Measurements from ENCODE around the gene PWWP2B.
A peak's percentile ranks its signal among the peaks of the same experiment; 100 is the strongest.
"Not testable (repeated sequence)": the region's sequence is repeated elsewhere in the genome, so short reads cannot be mapped to it uniquely, and the experiment has no call there.

Gene PWWP2B

DNA sequence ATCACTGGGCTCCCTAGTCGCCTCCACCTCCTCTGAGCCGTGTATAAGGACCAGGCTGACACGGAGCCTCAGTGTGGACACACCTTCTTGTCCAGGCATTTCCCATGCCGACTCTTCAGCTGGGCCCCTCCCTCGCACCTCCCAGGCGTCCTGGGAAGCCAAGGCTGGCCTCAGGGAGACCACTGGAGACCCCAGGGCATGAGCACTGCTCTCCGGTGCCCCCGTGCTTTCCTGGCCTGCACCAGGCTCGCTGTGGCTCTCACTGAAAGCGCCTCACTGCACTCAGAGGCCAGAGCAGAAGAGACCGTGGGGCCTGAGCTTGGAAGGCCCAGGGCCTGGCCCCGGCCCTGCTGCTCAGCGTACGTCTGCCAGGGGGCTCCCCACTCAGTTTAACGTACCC is 33.6 kb upstream of the PWWP2B start:
- no peak for DNase-seq (ENCODE audit: low read depth in 2 of 2)

DNA sequence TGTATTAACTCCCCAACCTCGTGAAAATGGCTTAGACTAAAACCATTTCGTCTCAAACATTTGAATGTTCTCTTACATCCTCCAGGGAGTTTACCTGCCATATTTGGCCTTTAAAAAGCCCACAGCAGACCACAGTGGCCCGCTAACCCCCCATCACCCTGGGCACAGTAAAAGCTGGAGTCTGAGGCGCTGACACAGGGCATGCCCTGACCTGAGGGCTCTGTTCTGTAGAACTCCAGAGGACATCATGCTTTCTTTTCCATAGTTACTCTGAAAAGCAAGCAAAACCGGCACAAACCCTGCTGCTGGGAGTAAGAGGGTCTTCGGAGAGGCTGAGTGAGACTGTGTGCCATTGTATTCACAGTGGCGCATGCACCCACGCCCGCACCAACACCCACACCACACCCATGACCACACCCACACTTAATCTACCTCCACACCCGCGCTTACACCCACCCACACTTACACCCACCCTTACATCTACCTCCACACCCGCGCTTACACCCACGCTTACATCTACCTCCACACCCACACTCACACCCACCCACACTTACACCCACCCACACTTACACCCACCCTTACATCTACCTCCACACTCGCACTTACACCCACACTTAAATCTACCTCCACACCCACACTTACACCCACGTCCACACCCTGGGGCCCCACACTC is 32.9 kb upstream of the PWWP2B start:
- no peak for DNase-seq (ENCODE audit: low read depth in 2 of 2)

DNA sequence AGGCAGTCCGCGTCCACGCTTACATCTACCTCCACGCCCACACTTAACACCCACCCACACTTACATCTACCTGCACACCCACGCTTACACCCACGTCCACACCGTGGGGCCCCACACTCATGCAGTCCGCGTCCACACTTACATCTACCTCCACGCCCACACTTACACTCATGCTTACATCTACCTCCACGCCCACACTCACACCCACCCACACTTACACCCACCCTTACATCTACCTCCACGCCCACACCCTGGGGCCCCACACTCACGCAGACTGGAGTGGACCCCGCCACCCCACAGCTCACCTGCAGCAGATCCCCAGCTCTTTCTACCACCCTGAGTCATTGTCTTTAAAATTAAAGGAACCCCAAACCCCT is 32.4 kb upstream of the PWWP2B start:
- peak; percentile 40 to 74 for DNase-seq (ENCODE audit: low read depth in 2 of 2)

DNA sequence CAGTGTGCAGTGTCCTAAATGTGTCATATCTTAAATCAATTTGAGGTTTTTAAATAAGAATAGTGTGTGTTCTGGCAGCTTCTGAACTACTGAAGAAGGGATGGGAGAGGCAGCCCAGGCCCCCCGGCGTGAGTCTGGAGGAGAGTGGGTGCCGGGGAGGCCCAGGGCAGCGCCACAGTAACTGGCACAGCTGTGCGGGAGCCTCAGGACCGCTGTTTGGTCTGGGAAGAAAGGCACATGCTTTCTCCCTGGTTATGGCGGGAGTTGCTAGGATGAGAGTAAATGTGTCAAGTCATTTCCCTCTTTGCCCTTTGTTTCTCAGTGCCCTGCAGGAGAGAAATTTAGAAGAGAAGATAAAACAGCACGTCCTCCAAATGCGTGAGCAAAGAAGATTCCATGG is 31.9 kb upstream of the PWWP2B start:
- DNase-seq (ENCODE audit: low read depth in 2 of 2): no peak

DNA sequence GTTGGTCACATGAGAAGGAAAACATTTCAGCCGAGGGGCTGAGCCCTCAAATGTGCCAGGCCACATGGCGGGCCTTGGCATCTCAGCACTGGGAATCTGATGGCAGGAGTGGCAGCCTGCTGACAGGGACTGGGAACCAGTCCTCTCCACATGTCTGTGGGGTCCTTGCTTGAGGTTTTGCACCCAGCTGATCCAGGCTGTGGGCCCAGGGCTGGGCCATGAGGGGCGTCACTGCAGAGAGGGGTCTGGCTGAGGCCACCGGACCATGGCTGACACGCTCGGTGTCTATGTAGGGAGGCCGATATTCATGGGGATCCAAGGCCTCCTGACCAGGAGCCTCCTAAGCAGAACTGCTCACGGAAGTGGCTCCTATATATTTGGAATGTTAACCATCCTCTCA is 31.0 kb upstream of the PWWP2B start:
- DNase-seq (ENCODE audit: low read depth in 2 of 2): no peak

DNA sequence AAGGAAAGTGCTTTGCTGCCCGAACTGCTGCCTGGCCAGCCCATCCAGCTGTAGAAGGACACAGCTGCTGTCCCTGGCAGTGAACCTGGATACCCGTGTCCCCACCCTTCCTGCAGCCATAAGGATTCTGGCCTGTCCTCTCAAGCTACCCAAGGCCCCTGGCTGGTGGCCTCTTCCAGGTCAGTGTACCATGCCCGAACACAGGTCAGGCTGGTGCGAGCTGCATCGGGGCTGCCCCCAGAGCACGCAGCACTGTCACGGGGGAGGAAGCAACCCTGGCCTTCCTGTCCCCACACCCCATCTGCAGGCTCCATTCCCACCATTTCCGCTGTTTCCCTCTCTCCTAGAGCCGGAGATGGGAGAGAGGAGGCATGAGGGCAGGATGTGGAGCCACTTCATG is 30.5 kb upstream of the PWWP2B start:
- no peak for DNase-seq (ENCODE audit: low read depth in 2 of 2)

DNA sequence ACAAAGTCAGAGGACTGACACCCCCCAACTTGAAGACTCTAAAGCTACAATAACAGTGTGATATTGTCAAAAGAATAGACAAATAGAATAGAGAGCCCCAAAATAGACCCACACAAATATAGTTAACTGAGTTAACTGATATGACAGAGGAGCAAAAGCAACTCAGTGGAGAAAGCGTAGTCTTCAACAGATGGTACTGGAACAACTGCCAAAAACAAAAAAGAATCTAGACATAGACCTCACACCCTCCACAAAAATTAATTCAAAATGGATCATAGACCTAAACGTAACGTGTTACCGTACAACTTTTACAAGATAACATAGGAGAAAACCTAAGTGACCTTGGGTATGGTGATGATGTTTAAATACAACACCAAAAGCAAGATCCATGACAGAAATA is 28.6 kb upstream of the PWWP2B start:
- DNase-seq (ENCODE audit: low read depth in 2 of 2): no peak

DNA sequence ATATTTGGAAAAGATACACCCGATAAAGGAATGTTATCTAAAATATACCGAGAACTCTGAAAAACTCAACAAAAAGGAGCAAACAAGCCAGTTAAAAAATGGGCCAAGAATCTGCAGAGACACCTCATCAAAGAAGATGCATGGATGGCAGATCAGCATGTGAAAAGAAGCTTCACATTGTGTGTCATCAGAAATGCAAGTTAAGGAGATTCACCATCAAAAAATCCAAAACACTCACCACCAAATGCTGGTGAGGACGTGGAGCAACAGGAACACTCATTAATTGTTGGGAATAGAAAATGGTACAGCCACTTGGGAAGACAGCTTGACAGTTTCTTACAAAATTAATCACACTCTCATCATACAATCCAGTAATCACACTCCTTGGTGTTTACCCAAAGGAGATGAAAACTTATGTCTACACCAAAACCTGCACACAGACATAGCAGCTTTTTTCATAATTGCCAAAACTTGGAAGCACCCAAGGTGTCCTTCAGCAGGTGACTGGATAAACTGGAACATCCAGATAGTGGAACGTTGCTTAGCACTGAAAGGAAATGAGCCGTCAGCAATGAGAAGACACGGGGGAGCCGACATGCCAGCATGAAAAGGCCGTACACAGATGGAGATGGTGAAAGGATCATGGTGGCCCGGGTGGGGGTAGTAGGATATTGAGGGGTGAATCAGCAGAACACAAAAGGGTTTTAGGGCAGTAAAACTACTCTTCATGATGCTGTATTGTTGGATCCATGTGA is 27.9 kb upstream of the PWWP2B start:
- no peak for DNase-seq (ENCODE audit: low read depth in 2 of 2)

DNA sequence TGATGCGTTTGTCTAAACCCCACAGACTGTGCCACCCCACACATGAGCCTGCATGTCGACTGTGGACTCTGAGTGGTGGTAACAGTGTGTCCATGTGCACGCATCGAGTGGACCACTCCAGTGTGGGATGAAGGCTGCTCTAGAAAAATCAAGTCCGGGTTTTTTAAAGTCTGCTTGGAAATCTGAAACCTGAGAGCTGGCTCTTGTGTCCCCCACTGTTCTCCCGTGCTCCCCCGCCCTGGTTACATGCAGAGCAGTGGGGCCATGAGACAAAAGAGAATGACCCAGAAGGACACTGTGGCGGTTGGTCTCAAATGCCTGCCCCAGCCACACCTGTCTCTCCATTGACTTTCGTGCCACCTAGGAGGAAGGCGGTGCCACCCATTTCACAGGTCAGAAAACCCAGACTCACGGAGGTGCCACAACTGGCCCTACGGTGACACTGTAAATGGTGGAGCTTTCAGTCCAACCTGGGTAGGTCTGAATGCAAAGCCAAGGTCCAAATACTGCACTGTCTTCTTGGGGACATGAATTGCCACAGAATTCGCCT is 27.3 kb upstream of the PWWP2B start:
- no peak for DNase-seq (ENCODE audit: low read depth in 2 of 2)

DNA sequence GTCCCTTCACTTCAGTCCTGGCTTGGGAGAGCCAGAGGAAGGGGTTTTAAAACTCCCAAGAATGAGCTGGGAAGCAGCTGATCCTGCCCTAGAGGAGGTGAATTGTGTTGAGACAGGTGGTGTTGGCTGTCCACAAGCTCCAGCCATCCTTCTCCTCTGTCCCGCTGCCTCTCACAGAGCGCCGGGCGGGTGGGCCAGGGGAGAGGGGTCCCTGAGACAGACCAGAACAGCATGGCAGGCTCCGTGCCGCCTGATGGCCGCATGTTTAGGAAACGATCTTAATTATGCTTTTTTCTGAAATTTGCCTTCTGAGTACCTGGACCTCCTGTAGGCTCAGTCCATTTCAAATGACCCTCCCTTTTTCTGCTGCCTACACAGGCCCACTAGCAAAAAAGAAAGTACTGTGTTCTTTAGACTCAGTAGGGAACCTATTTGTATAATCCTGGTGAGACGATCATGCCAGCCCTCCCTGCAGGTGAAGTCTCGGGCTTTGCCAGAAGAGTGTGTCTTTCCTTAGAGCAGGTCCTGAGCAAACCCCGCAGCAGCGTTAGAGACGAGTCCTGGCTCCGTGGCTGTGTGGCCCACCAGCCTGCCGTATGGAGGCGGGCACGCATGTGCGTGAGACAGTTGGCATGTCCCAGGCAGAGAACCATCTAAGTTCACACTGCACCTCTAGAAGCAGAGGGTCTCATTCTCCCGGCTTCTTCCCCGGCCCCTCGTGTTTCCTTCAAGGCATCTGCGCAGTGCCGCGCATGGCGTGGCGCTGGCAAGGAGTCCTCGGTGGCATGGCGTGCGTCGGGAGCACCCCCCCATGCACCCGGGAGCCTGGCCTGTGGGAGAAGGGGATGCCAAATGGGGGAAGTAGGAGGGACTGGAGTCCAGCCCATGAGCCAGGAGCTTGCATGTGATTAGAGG is 26.3 kb upstream of the PWWP2B start:
- DNase-seq (ENCODE audit: low read depth in 2 of 2): no peak

DNA sequence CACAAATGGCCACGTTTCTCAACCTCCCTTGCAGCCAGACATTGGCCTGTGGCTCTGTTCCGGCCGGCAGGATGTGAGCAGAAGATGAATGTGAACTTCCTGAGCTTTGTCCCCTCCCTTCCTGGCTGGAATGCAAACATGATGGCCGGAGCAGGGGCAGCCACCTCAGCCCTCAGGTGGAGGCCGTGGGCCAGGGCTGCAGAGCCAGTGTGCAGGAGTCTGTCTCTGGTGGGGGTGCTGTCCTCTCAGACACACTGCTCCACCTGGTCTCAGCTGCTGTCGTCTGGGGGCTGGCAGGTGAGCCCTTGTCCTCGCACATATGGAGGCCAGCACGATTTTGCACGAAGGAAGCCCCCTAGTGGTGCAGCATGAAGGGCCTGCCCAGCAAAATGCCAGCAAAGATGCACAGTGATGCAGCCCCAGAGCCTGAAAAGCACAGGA is 25.3 kb upstream of the PWWP2B start:
- DNase-seq (ENCODE audit: low read depth in 2 of 2): no peak

DNA sequence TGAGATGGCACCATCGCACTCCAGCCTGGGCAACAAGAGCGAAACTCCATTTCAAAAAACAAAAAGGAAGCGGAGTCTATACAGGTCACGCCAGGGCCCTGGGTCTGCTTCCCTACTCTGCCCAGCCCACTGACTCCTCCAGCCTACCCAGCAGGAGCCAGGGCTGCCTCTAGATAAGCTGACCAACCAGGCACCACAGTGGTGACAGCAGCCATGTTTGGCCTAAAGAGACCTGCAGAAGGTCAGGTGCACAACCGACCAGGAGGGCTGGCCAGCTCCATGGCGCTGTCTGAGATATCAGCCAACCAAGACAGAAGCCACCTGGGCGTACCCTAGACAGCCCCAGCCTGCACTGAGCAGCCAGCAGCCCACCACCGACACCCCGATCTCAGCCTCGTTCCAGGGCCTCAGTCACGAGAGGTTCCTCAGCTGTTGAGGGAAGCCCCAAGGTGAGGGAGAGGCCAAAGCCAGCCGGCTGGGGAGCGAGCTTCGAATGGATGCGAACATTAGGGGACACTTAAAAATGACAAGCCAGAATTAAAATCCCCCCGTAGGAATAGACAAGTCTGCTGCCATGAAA is 24.4 kb upstream of the PWWP2B start:
- DNase-seq (ENCODE audit: low read depth in 2 of 2): no peak

DNA sequence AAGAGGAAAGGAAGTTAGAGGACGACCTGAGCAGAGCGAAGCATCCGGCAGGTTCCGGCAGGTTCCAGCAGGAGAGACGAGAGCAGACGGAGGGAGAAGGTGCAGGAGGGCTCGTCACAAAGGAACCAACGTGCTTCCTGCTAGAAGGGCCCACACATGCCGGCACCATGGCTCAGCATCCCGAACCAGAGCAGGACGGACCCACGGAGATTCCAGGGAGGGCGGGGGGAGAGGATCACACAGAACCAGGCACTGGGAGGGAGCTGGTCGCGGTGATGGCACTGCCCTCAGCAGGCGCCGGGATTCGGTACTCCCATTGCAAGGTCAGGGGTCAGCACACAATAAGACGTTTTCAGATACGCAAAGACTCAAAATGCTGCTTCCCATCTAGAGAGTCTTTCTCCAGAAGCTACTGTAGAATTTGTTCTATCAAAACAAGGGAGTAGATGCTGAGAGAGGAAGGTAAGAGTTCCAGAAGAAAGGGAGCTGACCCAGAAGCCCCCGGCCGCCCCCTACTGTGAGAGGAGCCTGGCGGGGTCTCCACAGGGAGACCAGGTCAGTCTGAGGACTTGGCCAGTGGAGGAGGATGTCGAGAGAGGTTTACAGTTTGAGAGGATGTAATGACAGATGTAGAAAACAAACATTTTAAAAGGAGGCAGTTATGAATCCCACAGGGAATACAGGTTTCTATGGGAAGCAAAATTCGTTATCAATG is 23.6 kb upstream of the PWWP2B start:
- DNase-seq (ENCODE audit: low read depth in 2 of 2): no peak

DNA sequence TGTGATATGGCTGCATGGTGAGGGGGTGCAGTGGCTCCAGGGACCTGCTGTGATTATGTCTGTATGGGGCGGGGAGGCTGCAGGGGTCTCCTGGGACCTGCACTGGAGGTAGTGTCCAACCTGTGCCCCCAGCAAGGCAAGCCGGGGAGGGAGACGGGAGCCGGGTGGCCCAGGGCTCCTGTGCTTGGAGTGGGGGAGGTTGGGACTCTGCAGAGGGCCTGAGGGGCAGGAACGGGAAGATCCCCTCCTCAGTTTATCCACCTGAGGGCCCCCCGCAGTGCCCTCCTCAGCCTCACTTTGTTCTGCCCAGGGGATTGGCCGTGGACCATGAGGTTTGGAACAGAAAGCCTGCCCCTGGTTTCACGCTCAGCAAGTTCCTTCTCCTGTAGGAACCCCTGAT is 22.8 kb upstream of the PWWP2B start:
- no peak for DNase-seq (ENCODE audit: low read depth in 2 of 2)

DNA sequence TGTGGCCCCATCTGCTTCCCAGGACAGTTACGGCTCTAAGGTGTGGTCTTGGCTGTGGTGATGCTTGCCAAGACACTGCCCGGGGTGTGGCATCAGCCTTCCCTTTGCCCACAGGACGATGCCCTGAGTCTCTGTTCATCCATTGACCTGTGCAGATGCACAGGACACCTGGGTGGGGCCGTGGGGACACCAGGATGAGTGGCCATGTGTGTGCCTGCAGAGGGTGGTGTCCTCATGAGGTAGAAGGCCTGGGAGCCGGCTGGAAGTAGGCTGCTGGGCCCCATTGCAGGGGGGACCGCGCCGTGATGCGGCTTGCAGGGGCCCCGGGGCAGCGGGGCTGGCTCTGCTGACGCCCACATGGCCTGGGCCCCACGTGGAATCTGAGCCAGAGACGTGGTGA is 22.4 kb upstream of the PWWP2B start:
- no peak for DNase-seq (ENCODE audit: low read depth in 2 of 2)

DNA sequence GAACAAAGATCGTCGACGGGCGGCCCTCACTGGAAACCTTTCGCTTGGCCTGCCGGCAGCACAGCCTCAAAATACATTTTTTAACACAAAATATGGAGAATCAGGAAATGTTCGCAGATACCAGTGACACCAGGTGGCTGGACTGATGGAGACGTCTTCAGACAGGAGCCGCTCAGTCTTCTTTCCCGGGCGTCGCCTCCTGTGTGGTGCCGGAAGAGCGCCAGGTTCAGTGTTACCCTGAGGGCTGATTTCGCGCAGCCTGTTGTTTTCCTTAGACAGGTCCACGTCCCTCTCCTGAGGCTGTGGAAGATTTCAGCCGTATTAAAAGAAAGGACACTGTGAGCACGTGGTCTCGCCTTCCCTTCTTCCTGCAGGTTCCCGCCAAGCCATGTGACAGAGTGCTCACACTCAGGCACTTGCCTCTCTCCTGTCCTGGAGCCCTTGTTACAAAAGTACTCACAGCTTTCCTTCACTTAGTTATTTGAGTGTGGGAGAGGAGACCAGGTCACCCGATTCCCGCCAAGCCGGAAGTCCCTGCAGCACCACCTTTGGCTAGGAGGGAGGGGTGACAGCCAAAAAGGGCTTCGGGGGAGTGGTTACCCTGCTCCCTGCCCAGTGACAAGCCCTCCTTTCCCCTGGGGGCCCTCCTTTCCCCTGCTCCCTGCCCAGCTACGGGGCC is 21.7 kb upstream of the PWWP2B start:
- no peak for DNase-seq (ENCODE audit: low read depth in 2 of 2)

DNA sequence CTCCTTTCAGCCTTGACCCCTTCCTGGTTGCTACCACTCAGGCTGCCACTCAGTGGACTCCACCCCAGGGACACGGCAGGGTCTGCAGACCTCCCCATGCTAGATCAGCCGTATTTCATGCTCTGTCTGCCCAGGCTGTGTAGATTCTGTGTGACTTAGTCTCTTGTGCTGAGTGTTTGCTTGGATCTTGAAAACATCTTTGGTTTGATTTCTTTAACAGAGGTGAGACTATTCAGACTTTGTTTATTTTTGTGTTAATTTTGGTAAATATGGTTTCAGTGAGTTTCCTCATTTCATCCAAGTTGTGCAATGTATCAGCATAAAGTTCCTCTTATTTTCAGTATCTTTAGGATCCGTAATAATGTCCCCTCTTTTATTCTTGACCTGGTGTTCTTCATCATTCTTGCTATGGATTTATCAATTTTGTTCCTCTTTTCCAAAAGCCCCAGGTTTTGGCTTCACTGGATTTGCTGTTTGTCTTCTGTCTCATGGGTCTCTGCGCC is 21.2 kb upstream of the PWWP2B start:
- DNase-seq (ENCODE audit: low read depth in 2 of 2): no peak

DNA sequence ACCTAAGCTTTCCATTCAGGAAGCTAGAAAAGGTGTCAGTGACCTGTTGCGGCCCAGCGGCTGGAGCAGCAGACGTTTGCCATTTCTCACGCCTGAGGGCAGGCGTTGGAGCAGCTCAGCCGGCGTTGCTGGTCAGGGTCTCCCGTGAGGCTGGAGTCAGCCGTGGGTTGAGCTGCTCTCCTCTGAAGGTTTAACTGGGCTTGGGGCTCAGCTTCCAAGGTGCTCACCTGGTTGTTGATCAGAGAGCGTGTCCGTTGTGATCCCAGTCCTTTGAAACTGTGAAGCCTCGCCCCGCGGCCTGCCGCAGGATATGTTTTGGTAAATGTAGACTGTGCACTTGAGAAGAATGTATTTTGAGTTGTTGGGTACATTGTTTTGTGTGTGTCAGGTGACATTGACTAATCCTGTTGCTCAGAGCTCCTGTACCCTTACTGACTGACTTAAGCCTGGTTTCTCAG is 20.6 kb upstream of the PWWP2B start:
- DNase-seq (ENCODE audit: low read depth in 2 of 2): no peak

DNA sequence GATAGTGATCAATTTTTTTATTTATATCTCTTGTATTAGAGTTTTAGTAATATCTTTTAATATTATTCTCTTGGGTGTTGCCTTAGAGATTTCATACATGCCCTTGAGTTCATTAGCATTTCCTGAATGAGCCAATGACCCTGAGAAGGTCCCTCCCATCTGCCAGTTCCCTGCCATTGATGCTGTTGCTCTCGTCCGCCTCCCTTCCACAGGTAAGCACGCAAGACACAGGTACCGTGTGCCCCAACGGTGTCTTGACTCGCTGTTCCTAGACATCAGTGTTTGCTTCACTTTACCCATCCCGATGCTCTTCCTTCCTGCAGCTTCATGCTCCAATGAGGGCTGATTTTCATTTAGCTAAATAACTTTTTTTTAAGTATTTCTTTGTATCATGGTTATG is 19.7 kb upstream of the PWWP2B start:
- DNase-seq (ENCODE audit: low read depth in 2 of 2): no peak

DNA sequence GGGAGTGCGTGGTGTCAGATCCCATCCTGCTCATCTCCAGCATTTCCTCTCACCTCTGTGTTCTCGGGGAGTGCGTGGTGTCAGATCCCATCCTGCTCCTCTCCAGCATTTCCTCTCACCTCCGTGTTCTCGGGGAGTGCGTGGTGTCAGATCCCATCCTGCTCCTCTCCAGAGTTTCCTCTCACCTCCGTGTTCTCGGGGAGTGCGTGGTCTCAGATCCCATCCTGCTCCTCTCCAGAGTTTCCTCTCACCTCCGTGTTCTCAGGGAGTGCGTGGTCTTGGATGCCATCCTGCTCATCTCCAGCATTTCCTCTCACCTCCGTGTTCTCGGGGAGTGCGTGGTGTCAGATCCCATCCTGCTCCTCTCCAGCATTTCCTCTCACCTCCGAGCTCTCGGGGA is 18.0 kb upstream of the PWWP2B start:
- not testable (repeated sequence) for DNase-seq (ENCODE audit: low read depth in 2 of 2)
